ENCODE measurements around the gene RICTOR.

RICTOR gene

DNA sequence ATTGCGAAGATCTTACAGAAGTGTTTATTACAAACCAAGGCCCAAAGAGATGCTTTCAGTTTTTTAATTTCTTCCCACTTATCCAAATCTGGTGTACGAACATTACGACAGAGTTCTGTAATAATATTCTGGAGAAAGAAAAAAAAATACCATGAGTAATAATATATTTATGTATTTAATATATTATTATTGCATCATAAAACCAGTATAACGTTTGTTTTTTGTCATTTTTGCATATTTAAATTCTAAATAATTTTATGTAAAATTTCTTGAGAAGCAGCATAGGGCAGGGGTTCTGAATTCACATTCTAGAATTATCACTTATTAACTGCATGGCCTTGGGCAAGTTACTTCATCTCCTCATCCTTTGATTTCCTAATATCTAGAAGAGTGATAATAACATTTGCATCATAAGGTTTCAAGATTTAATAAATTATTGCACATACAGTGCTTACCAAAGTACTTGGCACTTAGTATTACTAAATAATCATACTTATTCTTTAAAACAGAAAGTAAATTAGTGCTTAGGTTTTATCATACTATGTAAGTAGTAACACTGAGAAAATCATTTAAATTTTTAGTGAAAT is 120.7 kb downstream of the RICTOR start:
- no peak for DNase-seq (ENCODE audit: extremely low read depth, low read depth)
- H3K4me3 ChIP-seq (replicated peaks; ENCODE audit: low read depth, low read length), result no peak overlapping the region
- TF ChIP-seq, protein P1, sequence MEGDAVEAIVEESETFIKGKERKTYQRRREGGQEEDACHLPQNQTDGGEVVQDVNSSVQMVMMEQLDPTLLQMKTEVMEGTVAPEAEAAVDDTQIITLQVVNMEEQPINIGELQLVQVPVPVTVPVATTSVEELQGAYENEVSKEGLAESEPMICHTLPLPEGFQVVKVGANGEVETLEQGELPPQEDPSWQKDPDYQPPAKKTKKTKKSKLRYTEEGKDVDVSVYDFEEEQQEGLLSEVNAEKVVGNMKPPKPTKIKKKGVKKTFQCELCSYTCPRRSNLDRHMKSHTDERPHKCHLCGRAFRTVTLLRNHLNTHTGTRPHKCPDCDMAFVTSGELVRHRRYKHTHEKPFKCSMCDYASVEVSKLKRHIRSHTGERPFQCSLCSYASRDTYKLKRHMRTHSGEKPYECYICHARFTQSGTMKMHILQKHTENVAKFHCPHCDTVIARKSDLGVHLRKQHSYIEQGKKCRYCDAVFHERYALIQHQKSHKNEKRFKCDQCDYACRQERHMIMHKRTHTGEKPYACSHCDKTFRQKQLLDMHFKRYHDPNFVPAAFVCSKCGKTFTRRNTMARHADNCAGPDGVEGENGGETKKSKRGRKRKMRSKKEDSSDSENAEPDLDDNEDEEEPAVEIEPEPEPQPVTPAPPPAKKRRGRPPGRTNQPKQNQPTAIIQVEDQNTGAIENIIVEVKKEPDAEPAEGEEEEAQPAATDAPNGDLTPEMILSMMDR (IDR thresholded peaks at IDR 0.05; ENCODE audit: low read depth, low read length, missing control alignments), result no peak

DNA sequence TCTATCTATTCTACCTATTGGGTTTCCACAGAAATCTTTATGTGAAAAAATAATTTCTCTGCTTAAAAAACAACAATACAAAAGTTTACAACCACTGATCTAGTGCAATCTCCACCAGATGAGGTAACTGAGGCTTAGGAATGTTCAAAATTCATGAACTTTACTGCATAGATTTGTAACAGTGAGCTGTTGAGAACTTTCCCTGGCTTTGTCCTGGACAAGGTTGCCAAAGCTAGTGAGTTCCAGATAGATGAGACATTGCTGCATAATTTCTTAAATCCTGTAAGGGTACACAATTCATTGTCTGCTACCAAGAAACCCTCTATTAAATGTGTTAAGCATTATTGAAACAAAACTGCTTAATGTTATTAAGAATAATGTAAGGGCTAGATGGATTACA is 125.7 kb downstream of the RICTOR start:
- TF ChIP-seq, protein P1 (IDR thresholded peaks at IDR 0.05; ENCODE audit: low read depth, low read length, missing control alignments), result no peak

DNA sequence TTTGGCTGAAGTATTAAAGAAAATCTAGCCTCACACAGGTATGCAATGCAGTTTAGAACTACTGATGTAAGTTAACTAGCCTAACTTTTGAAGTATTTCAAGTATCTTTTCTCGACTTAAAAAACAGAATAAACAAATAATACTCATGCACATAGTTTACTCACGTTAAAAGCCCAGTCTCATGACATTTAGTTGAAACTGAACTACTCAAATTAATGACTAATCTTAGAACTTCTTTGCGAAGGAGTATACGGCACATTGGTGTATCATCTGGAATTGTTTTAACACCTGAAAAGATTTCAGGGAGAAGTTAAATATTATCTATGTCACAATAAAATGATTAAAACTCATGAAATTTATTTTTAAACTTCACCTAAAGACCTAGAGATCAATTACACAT is 129.9 kb downstream of the RICTOR start:
- no peak overlapping the region for H3K4me3 ChIP-seq (replicated peaks; ENCODE audit: low read depth, low read length)
- TF ChIP-seq, protein P1 (IDR thresholded peaks at IDR 0.05; ENCODE audit: low read depth, low read length, missing control alignments), result no peak
- no peak for DNase-seq (ENCODE audit: extremely low read depth, low read depth)

More for the DNA sequence above, 125.7 kb downstream of the RICTOR start:
- H3K4me3 ChIP-seq (replicated peaks; ENCODE audit: low read depth, low read length), result no peak overlapping the region
- DNase-seq (ENCODE audit: extremely low read depth, low read depth), result no peak

DNA sequence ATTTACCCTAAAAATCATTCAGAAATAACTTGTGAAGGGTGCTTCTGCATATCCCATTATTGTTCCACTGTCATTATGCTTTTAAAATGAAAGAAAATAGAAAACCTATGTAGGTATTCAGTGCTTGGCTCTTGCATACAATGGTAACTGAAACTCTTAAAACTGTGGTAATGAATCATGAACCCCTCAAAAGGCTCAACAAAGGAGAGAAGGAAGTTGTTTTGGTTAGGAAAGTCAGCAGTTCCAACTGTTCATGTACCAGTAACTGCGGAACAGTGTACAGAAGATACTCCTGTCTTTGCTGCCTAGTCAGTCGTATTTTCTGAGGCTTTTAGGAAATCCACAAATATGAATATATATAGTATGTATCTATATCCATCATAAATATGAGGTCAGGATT is 132.3 kb downstream of the RICTOR start:
- no peak for DNase-seq (ENCODE audit: extremely low read depth, low read depth)
- H3K4me3 ChIP-seq (replicated peaks; ENCODE audit: low read depth, low read length), result no peak overlapping the region
- TF ChIP-seq, protein P1 (IDR thresholded peaks at IDR 0.05; ENCODE audit: low read depth, low read length, missing control alignments), result no peak

DNA sequence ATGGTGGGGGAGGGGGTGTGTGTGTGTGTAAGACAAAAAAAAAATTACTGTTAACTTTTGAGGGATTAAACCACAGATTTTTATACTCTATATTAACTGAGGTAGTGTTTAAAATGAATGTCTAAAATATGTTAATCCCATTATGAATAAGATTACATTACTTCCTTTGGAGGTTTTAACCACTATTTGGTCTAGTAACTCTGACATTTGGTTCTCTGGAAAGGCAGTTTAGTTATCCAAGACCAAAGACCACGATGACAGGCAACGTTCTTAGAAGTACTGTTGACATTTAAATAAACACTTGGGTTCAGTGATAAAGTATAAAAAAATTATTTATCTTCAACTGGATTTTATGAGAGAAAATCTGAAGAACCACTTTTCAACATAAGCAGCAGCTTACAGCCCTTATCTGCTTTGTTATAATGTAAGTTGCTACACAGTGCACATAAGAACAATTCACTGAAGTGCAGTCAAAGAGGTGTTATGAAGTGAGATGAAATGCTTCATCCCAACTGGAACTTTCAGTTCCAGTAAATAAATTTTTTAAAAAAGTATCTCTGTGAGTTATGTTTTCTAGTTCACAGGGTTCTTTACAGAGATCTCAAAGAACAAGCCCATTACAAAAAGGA is 133.9 kb downstream of the RICTOR start:
- no peak overlapping the region for H3K4me3 ChIP-seq (replicated peaks; ENCODE audit: low read depth, low read length)
- DNase-seq (ENCODE audit: extremely low read depth, low read depth), result no peak
- TF ChIP-seq, protein P1 (IDR thresholded peaks at IDR 0.05; ENCODE audit: low read depth, low read length, missing control alignments), result no peak

DNA sequence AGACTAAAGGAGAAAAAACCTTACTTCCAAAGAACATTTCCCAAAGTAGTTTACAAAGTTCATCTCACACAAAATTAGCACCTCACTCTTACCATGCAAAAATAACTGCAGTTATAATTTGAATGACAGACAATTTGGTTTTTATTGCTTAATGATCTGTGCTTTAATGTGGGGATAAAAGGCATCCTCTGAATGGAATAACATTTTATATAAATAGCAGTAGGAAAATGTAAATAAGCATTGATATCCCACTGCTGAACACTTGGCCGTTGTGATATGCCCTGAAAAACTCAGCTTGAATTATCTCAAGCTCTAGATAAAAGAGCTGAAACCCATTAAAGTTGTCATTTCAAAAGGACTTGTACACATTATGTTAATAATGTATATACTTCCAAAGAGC is 135.2 kb downstream of the RICTOR start:
- DNase-seq (ENCODE audit: extremely low read depth, low read depth), result no peak
- TF ChIP-seq, protein P1 (IDR thresholded peaks at IDR 0.05; ENCODE audit: low read depth, low read length, missing control alignments), result no peak
- no peak overlapping the region for H3K4me3 ChIP-seq (replicated peaks; ENCODE audit: low read depth, low read length)

Measured in HFF-Myc (cell line).